IgD-negative memory B cell (primary cell): ENCODE measurements around the gene S1PR4. TPM values are rescaled to one million over a fixed set of nuclear protein-coding genes. Genes with fewer than 3 reads are reported as not detected.
A peak's percentile ranks its signal among the peaks of the same experiment; 100 is the strongest.

Source experiments
- H3K27ac Mint-ChIP-seq, 3 donors: one replicate each; pipeline ENCODE4 v1.8.0; 2020 to 2022; ENCODE audit warnings: mild to moderate bottlenecking in 3 of 3, mixed read lengths in 3 of 3, moderate library complexity in 1 of 3
- H3K27me3 Mint-ChIP-seq: one replicate; pipeline ENCODE4 v1.8.0; 2021; ENCODE audit warnings: mixed read lengths
- H3K36me3 Mint-ChIP-seq: one replicate; pipeline ENCODE4 v1.8.0; 2020; ENCODE audit warnings: mild to moderate bottlenecking, mixed read lengths
- H3K4me1 Mint-ChIP-seq, 3 donors: one replicate each; pipeline ENCODE4 v1.8.0; 2020 to 2022; ENCODE audit warnings: mixed read lengths in 3 of 3, mild to moderate bottlenecking in 1 of 3
- H3K4me3 Mint-ChIP-seq, 4 donors: one replicate each; pipeline ENCODE4 v1.8.0; 2020 to 2022; ENCODE audit warnings: mild to moderate bottlenecking in 4 of 4, mixed read lengths in 4 of 4, moderate library complexity in 3 of 4
- H3K9me3 Mint-ChIP-seq, 3 donors: one replicate each; pipeline ENCODE4 v1.8.0; 2020 to 2021; ENCODE audit warnings: mixed read lengths in 3 of 3, mild to moderate bottlenecking in 1 of 3
- polyA plus RNA-seq: library from polyadenylated mRNA; unstranded; fragments of 300-500 nt; fragmentation: Illumina TruSeq; gene quantifications from one replicate; pipeline ENCODE4 v1.2.3, GENCODE V29; 2021

The S1PR4 gene, protein sequence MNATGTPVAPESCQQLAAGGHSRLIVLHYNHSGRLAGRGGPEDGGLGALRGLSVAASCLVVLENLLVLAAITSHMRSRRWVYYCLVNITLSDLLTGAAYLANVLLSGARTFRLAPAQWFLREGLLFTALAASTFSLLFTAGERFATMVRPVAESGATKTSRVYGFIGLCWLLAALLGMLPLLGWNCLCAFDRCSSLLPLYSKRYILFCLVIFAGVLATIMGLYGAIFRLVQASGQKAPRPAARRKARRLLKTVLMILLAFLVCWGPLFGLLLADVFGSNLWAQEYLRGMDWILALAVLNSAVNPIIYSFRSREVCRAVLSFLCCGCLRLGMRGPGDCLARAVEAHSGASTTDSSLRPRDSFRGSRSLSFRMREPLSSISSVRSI
- 448 TPM for polyA plus RNA-seq

DNA sequence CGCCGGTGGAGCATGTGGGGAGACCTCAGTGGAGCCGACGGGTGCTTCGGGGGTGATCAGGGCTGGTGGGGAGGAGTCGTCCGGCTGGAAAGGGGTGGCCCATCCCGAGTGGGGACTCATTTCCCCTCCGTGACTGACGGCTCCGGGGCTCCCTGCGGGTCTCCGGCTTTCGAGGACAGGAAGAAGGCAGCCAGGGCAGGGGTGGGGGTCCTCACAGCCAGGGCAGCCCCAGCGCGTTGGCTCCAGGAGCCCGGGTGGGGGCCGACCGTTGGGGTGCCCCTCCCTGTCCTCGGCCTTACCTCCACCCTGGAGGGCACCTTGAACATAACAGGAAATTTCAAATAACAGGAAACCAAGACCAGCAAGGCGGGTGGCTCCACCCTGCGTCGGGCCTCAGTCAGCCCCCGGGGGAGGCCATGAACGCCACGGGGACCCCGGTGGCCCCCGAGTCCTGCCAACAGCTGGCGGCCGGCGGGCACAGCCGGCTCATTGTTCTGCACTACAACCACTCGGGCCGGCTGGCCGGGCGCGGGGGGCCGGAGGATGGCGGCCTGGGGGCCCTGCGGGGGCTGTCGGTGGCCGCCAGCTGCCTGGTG lies at the start of gene S1PR4:
Gene S1PR4, plus strand, starts transcription at position 393 of the 596 bp plus-strand sequence. Its CDS starts 24 bp downstream, at position 417.
- H3K27me3 Mint-ChIP-seq = no peaks in the 10 kb centered on the region
- H3K27ac Mint-ChIP-seq = peak within 1 kb of the TSS; percentile 97 to 100 (median 99)
- H3K36me3 Mint-ChIP-seq = peaks cover 3% of the 10 kb centered on the region
- peak within 1 kb of the TSS; percentile 96 to 99 (median 98) for H3K4me3 Mint-ChIP-seq
- peaks cover 0 to 11% (median 2%) of the 10 kb centered on the region in 3 donors for H3K9me3 Mint-ChIP-seq
- peaks cover 15 to 17% (median 15%) of the 10 kb centered on the region in 3 donors for H3K4me1 Mint-ChIP-seq

- H3K9me3 Mint-ChIP-seq = no peaks in the 10 kb centered on the region
- H3K4me3 Mint-ChIP-seq = no peak overlapping the region
- H3K27me3 Mint-ChIP-seq = peaks cover 13% of the 10 kb centered on the region
- H3K27ac Mint-ChIP-seq = peak overlapping the region in 1 of 3 donors; percentile 22
- peaks cover 8 to 25% (median 12%) of the 10 kb centered on the region in 3 donors for H3K4me1 Mint-ChIP-seq
- no peaks in the 10 kb centered on the region for H3K36me3 Mint-ChIP-seq
Measured at GRCh38 chr19:3129112-3129511, 49.5 kb upstream of the S1PR4 start.

DNA sequence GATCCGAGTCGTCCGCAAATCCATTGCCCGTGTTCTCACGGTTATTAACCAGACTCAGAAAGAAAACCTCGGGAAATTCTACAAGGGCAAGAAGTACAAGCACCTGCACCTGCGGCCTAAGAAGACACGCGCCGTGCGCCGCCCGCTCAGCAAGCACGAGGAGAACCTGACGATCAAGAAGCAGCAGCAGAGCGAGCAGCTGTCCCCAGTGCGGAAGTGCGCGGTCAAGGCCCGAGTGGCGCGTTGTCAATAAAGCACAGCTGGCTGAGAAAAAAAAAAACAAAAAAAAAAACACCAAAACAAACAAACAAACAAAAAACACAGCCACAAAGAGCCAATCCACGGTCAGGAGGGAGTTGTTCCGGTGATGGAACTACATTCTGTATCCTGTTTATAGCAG lies 47.4 kb upstream of the S1PR4 start:
- peak overlapping the region in 1 of 4 donors; percentile 47 for H3K4me3 Mint-ChIP-seq
- H3K9me3 Mint-ChIP-seq = no peaks in the 10 kb centered on the region
- peaks cover 2 to 20% (median 10%) of the 10 kb centered on the region in 3 donors for H3K4me1 Mint-ChIP-seq
- H3K36me3 Mint-ChIP-seq = no peaks in the 10 kb centered on the region
- H3K27me3 Mint-ChIP-seq = peaks cover 11% of the 10 kb centered on the region
- H3K27ac Mint-ChIP-seq = peak overlapping the region in 1 of 3 donors; percentile 46

GRCh38 chr19:3132971-3133792 lies 45.4 kb upstream of the S1PR4 start:
- Mint-ChIP-seq H3K9me3 (no peaks in the 10 kb centered on the region), H3K27ac (peak overlapping the region in 2 of 3 donors; percentile 38 to 89), H3K4me1 (peaks cover 2 to 26% (median 10%) of the 10 kb centered on the region in 3 donors), H3K4me3 (peak overlapping the region in 2 of 4 donors; percentile 65 to 84), H3K36me3 (no peaks in the 10 kb centered on the region), H3K27me3 (peaks cover 19% of the 10 kb centered on the region)

DNA sequence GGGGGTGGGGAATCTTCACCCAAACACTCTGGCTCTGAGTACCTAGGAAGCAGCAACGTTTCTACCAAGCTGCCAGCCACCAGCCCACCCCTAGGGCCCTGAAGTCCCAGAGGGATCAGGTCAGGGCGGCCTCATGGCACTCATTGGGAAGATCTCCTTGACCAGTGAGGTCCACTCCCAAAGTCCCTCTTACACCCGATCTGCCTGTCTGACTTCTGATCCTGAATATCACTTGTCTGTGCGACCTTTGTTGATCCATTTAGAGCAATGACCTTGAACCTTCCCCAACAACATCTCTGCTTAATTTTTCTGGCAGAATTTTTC lies 44.8 kb upstream of the S1PR4 start:
- peaks cover 19% of the 10 kb centered on the region for H3K27me3 Mint-ChIP-seq
- peaks cover 2 to 26% (median 10%) of the 10 kb centered on the region in 3 donors for H3K4me1 Mint-ChIP-seq
- no peaks in the 10 kb centered on the region for H3K9me3 Mint-ChIP-seq
- peak overlapping the region in 2 of 3 donors; percentile 38 to 89 for H3K27ac Mint-ChIP-seq
- no peak overlapping the region for H3K4me3 Mint-ChIP-seq
- H3K36me3 Mint-ChIP-seq = no peaks in the 10 kb centered on the region

DNA sequence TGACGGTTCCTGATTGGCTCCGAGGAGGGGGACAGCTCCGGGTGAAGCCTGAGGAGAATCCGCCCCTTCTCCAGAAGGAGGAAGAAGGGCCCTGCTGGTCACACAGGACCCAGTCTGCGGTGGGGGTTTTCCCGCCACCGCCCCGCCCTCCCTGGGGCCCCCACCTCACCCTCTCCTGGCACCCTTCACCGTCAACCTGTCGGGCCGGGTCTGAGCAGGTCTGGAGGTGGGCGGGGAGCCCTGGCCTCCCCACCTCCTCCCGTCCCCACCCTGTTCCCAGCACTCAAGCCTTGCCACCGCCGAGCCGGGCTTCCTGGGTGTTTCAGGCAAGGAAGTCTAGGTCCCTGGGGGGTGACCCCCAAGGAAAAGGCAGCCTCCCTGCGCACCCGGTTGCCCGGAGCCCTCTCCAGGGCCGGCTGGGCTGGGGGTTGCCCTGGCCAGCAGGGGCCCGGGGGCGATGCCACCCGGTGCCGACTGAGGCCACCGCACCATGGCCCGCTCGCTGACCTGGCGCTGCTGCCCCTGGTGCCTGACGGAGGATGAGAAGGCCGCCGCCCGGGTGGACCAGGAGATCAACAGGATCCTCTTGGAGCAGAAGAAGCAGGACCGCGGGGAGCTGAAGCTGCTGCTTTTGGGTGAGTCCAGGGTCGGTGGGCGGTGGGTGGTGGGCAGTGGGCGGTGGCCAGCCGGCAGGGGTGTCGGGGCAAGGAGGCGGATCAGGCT lies 42.4 kb upstream of the S1PR4 start, which contains the start of gene GNA15:
Gene GNA15, plus strand, starts transcription at position 73 of the 723 bp plus-strand sequence. Its CDS starts 418 bp downstream, at position 491.
- Mint-ChIP-seq H3K9me3 (no peaks in the 10 kb centered on the region), H3K27me3 (peaks cover 19% of the 10 kb centered on the region), H3K4me1 (peaks cover 4 to 20% (median 12%) of the 10 kb centered on the region in 3 donors), H3K27ac (peak within 1 kb of the TSS in 1 of 3 donors; percentile 35), H3K4me3 (no peak within 1 kb of the TSS), H3K36me3 (no peaks in the 10 kb centered on the region)

DNA sequence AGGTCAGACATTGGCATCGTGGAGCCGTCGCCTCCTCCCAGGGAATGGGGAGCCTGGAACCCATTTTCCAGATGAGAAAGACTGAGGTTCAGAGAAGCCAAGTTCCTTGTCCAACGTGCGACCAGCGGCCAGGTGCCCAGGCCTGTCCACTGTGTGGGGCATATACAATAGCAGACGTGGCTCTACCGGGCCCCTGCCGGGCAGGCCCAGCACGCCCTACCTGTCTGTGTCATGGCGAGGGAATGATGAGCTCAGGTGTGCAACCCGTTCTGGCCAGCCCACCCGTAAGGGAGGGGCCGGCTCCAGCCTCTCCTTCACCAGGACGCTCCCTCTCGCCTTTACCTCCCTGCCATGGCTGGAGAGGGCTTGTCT lies 41.9 kb upstream of the S1PR4 start:
- H3K36me3 Mint-ChIP-seq = no peaks in the 10 kb centered on the region
- H3K4me3 Mint-ChIP-seq = no peak overlapping the region
- H3K4me1 Mint-ChIP-seq = peaks cover 4 to 20% (median 14%) of the 10 kb centered on the region in 3 donors
- H3K9me3 Mint-ChIP-seq = no peaks in the 10 kb centered on the region
- peaks cover 19% of the 10 kb centered on the region for H3K27me3 Mint-ChIP-seq
- peak overlapping the region in 1 of 3 donors; percentile 35 for H3K27ac Mint-ChIP-seq

DNA sequence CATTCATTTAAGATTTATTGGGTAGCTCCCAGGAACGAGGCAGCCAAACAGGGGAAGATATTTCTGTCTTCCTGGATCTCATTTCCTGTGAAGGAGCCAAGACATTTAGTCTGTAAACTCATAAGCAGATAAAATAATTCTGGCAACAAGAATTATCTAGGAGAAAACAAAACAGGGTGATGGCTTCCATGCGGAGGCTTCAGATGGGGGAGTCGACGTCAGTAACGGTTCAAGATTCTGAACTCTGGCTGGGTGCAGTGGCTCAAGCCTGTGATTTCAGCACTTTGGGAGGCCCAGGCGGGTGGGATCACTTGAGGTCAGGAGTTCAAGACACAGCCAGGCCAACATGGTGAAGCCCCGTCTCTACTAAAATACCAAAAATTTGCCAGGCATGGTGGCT lies 41.5 kb upstream of the S1PR4 start:
- no peaks in the 10 kb centered on the region for H3K36me3 Mint-ChIP-seq
- peaks cover 19% of the 10 kb centered on the region for H3K27me3 Mint-ChIP-seq
- H3K27ac Mint-ChIP-seq = peak overlapping the region in 1 of 3 donors; percentile 35
- H3K4me1 Mint-ChIP-seq = peaks cover 4 to 20% (median 15%) of the 10 kb centered on the region in 3 donors
- H3K4me3 Mint-ChIP-seq = no peak overlapping the region
- no peaks in the 10 kb centered on the region for H3K9me3 Mint-ChIP-seq

DNA sequence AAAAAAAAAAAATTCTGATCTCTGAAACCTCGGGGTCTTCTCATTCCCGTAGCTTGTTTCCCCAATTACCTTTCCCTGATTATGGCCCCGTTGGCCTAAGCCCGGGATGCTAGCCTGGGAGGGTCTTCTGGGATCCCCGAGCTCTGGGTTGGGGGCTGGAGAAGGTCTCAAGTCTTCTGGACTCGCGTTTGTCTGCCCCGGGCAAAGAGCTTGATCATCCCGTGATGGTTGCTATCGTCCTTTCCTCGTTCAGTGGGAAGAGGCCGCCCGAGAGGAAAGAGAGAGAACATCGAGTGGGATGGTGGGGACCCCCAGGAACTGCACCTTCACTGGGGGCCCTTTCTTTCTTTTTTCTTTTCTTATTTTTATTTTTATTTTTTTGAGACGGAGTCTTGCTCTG lies 40.3 kb upstream of the S1PR4 start:
- H3K27me3 Mint-ChIP-seq = peaks cover 18% of the 10 kb centered on the region
- no peak overlapping the region for H3K4me3 Mint-ChIP-seq
- no peaks in the 10 kb centered on the region for H3K9me3 Mint-ChIP-seq
- H3K27ac Mint-ChIP-seq = no peak overlapping the region
- H3K4me1 Mint-ChIP-seq = peaks cover 2 to 14% (median 13%) of the 10 kb centered on the region in 3 donors
- H3K36me3 Mint-ChIP-seq = peaks cover 2% of the 10 kb centered on the region

GRCh38 chr19:3140667-3141038 lies 37.9 kb upstream of the S1PR4 start:
- H3K36me3 Mint-ChIP-seq = peaks cover 2% of the 10 kb centered on the region
- no peaks in the 10 kb centered on the region for H3K9me3 Mint-ChIP-seq
- H3K27me3 Mint-ChIP-seq = peaks cover 12% of the 10 kb centered on the region
- H3K27ac Mint-ChIP-seq = no peak overlapping the region
- H3K4me3 Mint-ChIP-seq = peak overlapping the region in 1 of 4 donors; percentile 58
- peaks cover 3 to 12% (median 6%) of the 10 kb centered on the region in 3 donors for H3K4me1 Mint-ChIP-seq

- Mint-ChIP-seq H3K4me3 (peak overlapping the region in 1 of 4 donors; percentile 32), H3K36me3 (peaks cover 2% of the 10 kb centered on the region)
Measured at GRCh38 chr19:3142292-3142670, 36.3 kb upstream of the S1PR4 start.

GRCh38 chr19:3142781-3143337 lies 35.7 kb upstream of the S1PR4 start:
- Mint-ChIP-seq H3K27ac (no peak overlapping the region), H3K36me3 (peaks cover 2% of the 10 kb centered on the region), H3K4me3 (no peak overlapping the region), H3K9me3 (peaks cover 0 to 2% (median 0%) of the 10 kb centered on the region in 3 donors), H3K27me3 (peaks cover 8% of the 10 kb centered on the region), H3K4me1 (peaks cover 0 to 14% (median 8%) of the 10 kb centered on the region in 3 donors)

More at GRCh38 chr19:3142292-3142670, 36.3 kb upstream of the S1PR4 start:
- Mint-ChIP-seq H3K27me3 (peaks cover 8% of the 10 kb centered on the region), H3K27ac (no peak overlapping the region), H3K4me1 (peaks cover 0 to 14% (median 8%) of the 10 kb centered on the region in 3 donors), H3K9me3 (peaks cover 0 to 2% (median 0%) of the 10 kb centered on the region in 3 donors)

DNA sequence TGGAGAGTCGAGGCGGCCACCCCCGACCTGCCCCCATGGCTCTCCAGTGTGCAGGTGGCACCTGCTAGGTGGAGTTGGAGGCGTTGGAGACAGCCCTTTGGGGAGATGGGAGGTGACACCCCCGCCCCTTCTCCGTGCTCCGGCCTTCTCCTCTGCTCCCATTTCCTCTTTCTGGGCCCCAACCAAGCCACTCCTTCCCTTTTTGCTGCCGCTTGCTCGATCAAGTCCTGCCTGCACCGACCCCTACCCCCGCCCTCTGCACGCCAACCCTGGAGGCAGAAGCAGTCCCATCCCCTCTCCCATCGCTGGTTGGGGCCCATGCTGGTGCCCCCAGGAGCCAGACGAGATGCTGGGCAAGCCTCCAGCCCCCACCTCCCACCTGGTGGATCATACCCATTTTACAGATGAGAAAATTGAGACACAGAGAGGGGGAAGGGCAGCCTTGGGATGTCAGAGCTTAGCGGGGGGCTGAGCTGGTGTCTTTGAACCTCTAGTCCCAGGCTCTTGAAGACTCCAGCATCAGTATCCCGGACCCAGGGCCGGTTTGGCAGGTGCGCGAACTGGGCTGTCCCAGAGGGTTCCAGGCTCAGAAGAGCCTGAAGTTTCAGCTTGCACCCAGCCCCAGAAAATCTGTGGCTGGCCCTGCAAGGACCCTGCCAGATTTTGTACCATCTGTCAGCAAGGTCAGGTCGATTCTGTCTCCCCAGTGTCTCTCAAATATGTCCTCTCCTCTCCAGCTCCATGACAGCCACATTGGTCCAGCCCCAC lies 32.5 kb upstream of the S1PR4 start:
- H3K4me3 Mint-ChIP-seq = no peak overlapping the region
- peaks cover 2% of the 10 kb centered on the region for H3K36me3 Mint-ChIP-seq
- H3K27ac Mint-ChIP-seq = no peak overlapping the region
- peaks cover 8% of the 10 kb centered on the region for H3K27me3 Mint-ChIP-seq
- peaks cover 0 to 2% (median 0%) of the 10 kb centered on the region in 3 donors for H3K9me3 Mint-ChIP-seq
- peaks cover 0 to 9% (median 7%) of the 10 kb centered on the region in 3 donors for H3K4me1 Mint-ChIP-seq
